CD4-positive, alpha-beta T cell treated with Interleukin-10 for 1 hour (primary cell): Measurements from ENCODE around the gene TENM4.
"Not testable (repeated sequence)": the region's sequence is repeated elsewhere in the genome, so short reads cannot be mapped to it uniquely, and the experiment has no call there.

Source experiments
- DNase-seq: peaks from one replicate; pipeline ENCODE4 v3.0.0-alpha.2; 2020

Gene TENM4

DNA sequence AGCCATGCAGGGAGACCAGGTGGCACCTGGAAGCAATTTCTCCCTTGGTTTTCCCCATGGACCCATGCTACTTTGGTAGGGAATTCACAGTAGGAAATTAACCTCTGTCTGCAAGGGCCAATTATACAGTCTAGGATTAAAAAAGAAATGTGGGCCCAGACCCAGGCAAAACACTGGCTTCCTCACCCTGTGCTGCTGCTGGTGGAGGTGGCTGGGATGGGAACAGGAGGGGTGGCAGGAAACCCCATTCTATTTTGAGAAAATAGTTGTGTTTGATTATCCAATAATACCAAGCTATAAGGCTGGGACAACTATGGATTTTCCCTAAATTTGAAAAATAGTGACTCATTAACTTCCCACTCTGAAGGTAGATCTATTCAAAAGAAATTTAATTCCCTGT, 449.1 kb downstream of the TENM4 start:
- DNase-seq: no peak

DNA sequence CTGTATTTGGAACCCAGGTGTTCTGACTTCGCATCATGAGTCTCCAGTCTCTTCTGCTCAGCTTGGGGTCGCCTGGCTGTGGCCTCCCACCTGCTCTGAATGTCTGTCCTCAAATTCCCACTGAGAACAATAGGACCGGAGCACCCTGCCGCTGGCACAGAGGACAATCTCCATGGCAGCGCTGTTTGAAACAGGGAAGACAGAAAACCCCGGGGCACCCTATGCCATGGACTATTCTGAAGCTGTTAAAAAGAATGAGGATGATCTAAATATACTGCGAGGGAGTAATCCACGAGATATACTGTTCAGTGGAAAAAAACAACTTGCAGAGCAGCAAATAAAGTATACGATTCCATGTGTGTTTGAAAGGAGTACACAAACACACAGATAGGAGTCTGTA, 450.6 kb downstream of the TENM4 start:
- no peak for DNase-seq

DNA sequence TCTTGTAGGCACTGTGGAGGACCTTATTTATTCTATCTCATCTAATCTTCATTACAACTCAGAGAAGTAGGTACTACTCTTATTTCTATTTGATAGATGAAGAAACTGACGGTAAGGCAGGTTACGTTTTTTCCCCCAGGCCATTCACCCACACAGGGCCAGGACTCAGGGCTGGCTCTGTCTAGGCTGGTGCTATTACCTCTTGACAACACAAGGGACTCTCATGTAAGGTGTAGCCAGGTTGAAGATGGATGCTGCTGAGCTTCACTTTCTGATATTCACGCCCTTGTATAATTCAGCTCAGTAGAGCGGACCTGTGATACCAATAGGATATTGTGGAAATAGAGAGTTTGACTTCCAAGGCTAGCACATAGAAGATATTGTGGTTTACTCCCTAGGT, 453.1 kb downstream of the TENM4 start:
- no peak for DNase-seq

GRCh38 chr11:78986305-78986704, 454.5 kb downstream of the TENM4 start:
- DNase-seq: no peak

- DNase-seq: no peak
Observed at GRCh38 chr11:78985663-78986062, 455.2 kb downstream of the TENM4 start.

- DNase-seq: no peak
Observed at GRCh38 chr11:78982473-78982872, 458.4 kb downstream of the TENM4 start.

- DNase-seq: no peak
Observed at GRCh38 chr11:78981153-78981552, 459.7 kb downstream of the TENM4 start.

DNA sequence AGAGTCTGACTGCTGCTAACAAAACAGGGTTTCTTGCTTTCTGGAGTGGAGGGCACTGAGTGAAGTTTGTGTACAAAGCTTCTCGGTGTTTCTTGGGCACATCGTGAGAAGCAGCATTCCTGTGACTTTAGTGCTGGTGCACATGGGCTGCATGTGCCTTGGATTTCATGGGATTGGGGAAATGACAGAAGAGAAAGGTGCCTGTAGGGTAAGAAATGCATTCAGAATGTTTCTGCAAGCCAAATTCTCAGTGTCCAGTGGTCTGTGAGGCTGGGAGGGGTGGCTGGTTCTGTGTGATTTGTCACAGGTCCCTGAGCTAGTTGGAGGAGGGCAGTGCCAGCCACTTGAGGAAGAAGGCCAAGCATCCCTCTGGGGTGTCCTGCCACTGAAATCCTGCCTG, 462.0 kb downstream of the TENM4 start:
- DNase-seq: no peak

GRCh38 chr11:78977848-78978247, 463.0 kb downstream of the TENM4 start:
- not testable (repeated sequence) for DNase-seq

DNA sequence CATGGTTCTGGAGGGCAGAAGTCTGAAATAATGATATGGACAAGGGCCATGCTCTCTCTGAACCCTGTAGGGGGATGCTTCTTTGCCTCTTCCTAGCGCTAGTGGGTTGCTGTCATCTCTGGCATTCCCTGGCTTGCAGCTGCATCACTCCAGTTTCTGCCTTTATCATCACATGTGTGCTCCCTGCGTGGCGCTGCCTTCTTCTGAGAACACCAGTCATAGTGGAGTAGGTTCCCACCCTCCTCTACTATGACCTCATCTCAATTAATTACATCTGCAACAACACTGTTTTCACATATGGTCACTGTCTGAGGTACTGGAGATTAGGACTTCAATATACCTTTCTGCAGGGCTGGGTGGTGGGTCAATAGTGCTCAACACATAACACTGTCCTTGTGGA, 463.8 kb downstream of the TENM4 start:
- no peak for DNase-seq

- no peak for DNase-seq
Observed at GRCh38 chr11:78975081-78975480, 465.7 kb downstream of the TENM4 start.

DNA sequence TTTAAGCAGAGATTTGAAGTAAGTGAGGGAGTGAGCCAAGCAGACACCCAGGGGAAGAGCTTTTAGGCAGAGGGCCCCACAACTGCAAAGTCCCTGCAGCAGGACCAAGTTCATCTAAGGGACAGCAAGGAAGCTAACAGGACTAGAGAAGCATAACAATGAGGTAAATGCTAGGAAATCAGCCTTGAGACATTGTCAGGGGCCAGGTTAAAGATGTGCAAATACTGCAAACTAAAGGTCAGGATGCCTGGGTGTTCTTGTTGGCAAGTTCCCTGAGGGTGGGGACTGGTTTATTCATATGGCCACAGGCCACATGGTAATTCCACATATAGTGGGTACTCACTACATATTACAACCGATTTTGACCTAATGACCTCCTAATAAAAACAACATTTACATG, 467.0 kb downstream of the TENM4 start:
- no peak for DNase-seq

GRCh38 chr11:78972590-78972989, 468.2 kb downstream of the TENM4 start:
- DNase-seq: no peak

GRCh38 chr11:78972177-78972576, 468.7 kb downstream of the TENM4 start:
- DNase-seq: no peak

DNA sequence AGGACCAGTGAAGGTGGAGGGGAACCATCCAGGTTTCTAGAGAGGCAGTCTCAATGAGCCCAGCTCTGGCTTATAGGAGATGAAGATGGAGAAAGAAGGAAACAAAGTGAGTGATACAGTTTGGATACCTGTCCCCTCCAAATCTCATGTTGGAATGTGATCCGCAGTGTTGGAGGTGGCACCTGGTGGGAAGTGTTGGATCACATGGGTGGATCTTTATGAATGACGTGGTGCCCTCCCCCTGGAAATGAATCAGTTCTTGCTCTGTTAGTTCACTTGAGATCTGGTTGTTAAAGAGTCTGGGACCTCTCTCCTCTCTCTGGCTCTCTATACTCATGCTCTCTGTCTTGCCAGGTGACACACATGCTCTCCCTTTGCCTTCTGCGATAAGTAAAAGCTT, 473.0 kb downstream of the TENM4 start:
- DNase-seq: no peak

DNA sequence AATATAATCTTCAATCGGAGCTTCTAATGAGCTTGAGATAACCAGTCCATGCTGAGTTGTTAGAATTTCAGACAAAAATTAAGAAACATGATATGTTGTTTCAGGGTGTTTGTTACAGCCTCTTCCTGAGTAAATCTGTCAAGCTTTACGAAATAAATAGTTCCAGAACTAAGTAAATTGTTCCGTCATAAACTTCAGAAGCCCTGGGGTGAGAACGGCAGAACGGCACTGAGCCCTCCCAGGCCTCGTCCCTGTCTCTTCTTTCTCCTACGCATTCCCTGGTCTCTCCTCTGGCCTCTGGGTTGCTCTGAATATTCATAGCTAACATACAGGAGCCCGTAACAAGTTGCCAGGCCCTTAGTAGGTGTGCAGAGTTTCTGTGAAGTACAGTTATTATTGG, 475.4 kb downstream of the TENM4 start:
- no peak for DNase-seq

DNA sequence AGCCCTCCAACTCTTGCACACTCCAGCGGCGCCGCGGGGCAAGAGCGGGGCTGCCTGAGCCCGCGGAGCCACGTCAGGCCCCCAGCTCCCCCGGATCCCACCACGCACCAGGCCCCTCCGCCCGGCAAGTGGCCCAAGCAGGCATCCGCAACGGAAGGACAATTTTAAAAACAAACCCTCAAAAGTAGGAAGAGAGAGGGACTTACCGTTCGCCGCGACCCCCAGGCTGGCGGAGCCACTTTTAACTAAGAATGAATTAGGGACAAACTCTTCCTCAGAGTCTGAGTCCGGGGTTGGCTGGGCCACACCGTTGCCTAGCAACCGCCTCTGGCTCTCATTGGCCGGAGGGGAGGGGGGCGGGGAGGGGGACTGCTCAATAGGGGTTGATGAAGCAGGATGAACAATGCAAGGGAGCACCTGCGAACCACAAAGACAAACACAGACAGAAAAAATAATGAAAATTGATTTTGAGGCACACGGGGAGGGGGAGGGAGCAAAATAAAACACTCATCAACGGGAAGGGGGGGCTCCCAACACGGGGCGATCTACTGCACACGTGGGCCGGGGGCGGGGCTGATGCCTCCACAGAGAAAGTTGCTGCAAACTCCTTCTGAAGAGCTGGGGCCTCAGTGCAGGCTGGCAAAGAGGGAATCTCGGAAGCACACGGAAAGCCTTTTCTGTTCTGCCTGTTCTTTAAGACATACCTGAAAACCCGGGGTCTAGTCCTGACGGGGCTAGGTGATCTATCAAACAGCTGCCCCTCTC, 478.7 kb downstream of the TENM4 start:
- no peak for DNase-seq

GRCh38 chr11:78961247-78961646, 479.6 kb downstream of the TENM4 start:
- no peak for DNase-seq

DNA sequence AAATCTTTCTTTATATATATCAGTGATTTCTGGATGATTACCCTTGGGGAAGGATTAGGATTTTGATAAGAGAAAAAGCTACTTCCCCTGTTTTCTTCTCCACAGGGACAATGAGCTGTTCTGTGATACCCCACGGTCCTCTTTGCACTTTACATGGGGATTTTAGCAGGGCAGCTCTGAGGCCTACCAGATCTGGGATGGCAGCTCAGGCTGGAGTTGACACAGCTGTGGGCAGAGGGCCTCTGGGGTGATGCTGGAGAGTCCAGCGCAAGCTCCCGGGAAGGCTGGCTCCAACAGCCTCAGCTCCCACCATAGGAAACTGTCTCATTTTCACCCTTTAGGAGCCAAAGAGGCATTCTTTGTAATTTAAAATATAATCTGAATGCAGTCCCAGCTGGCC, 482.4 kb downstream of the TENM4 start:
- DNase-seq: no peak

- DNase-seq: no peak
Observed at GRCh38 chr11:78957476-78958245, 483.2 kb downstream of the TENM4 start.

- no peak for DNase-seq
Observed at GRCh38 chr11:78954696-78955095, 486.1 kb downstream of the TENM4 start.

DNA sequence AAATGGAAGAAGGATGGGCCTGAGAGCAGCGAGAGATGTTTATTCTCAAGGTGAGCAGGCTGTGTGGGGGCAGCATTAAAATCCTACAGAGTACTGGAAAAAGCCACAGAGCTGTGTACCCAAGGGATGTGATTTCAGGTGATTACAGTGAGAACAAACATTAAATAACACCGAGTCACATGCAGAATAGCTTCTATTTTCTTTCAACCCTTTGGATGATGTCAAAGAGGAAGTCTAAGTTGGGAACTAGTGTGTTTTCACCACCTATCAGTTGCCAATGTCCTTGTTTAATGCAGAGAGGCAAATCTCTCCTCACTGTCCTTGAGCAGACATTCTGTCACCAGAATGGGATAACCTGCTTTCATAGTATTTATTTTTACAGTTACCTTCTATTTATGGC, 486.6 kb downstream of the TENM4 start:
- no peak for DNase-seq

DNA sequence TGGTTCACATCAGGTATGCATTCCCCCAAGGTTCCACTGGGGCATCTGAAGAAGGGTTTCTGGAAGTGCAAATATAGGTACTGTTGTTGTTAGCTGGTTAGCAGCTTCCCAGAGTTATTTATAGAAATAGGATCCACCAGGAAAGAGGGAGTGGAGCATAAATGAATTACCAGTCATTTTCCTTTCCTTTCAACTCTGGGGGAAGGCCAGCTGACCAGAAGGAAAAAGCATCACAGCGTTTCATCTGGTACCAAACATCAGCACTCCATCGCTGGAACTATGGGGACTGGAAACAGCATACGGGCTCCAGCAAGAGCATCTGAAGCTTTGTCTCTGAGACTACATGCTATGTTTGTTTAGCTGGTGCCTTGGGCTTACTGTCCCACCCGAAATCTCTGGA, 487.9 kb downstream of the TENM4 start:
- no peak for DNase-seq

DNA sequence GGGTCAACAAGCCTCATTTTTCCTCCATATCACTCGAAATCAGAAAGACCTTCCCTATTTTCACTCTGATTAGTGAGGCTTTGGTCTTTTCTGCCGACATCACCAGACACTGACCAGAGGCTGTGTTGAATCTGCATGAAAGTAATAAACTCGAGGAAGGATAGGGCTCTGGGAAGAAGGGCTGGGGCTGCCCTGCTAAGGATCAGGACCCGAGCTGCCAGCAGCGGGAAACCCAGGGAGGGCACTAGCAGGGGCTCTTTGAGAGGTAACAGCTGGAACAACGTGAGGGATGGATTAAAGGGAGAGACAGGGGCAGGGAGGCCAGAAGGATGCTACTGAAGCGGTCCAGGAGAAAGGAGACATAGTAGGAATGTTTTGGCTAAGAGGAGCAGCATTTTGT, 488.7 kb downstream of the TENM4 start:
- DNase-seq: no peak
